OCI-LY1 (cell line): ENCODE data around the gene SF3A1.

Source experiments
- H2AFZ ChIP-seq: fragments of 200-600 bp; sonication (generic), shearing (Covaris generic); 2 replicates; pipeline ENCODE4 v1.6.0; 2014; ENCODE audit warnings: antibody characterized with exemption, mild to moderate bottlenecking, low read length
- H3F3A ChIP-seq: fragments of 200-600 bp; sonication (generic), shearing (Covaris generic); 2 replicates; pipeline ENCODE4 v1.6.0; 2014; ENCODE audit warnings: mild to moderate bottlenecking, antibody characterized with exemption, low read length, moderate library complexity; ENCODE audit not compliant: insufficient read depth
- H3K27ac ChIP-seq: fragments of 200-600 bp; sonication (generic); 2 replicates; pipeline ENCODE4 v1.5.1; 2014; ENCODE audit warnings: low read length, mixed run types, mild to moderate bottlenecking, low read depth; ENCODE audit not compliant: poor library complexity, severe bottlenecking
- H3K27me3 ChIP-seq: fragments of 200-600 bp; sonication (generic); 2 replicates; pipeline ENCODE4 v1.6.0; 2014; ENCODE audit warnings: antibody characterized with exemption, mild to moderate bottlenecking, low read length, moderate library complexity; ENCODE audit not compliant: insufficient read depth
- H3K36me3 ChIP-seq: fragments of 200-600 bp; sonication (generic); 2 replicates; pipeline ENCODE4 v1.6.1; 2014; ENCODE audit warnings: mild to moderate bottlenecking, antibody characterized with exemption, low read length, moderate library complexity, mixed read lengths; ENCODE audit not compliant: insufficient read depth
- H3K4me1 ChIP-seq: fragments of 200-600 bp; sonication (generic); 2 replicates; pipeline ENCODE4 v1.5.1; 2014; ENCODE audit warnings: mild to moderate bottlenecking, low read length, moderate library complexity; ENCODE audit not compliant: insufficient read depth, severe bottlenecking
- H3K4me2 ChIP-seq: fragments of 200-600 bp; sonication (generic), shearing (Covaris generic); 2 replicates; pipeline ENCODE4 v1.6.1; 2014; ENCODE audit warnings: low read length
- H3K4me3 ChIP-seq: fragments of 200-600 bp; sonication (generic); 2 replicates; pipeline ENCODE4 v1.5.1; 2014; ENCODE audit warnings: low read length, low read depth, mild to moderate bottlenecking, mixed read lengths; ENCODE audit not compliant: poor library complexity, severe bottlenecking
- H3K79me2 ChIP-seq: fragments of 200-600 bp; shearing (Covaris generic); 2 replicates; pipeline ENCODE4 v1.6.1; 2016; ENCODE audit warnings: mixed run types, low read length, mixed read lengths; ENCODE audit not compliant: insufficient read depth
- H3K9ac ChIP-seq: fragments of 200-600 bp; sonication (generic), shearing (Covaris generic); 2 replicates; pipeline ENCODE4 v1.6.1; 2014; ENCODE audit warnings: mild to moderate bottlenecking, low read length, mixed read lengths
- H3K9me2 ChIP-seq: fragments of 200-600 bp; sonication (generic), shearing (Covaris generic); 2 replicates; pipeline ENCODE4 v1.6.1; 2014; ENCODE audit warnings: low read depth, mild to moderate bottlenecking, low read length, mixed read lengths
- H3K9me3 ChIP-seq: fragments of 200-600 bp; shearing (Covaris generic); 2 replicates; pipeline ENCODE4 v1.6.1; 2014; ENCODE audit warnings: low read length, mixed read lengths
- H4K20me1 ChIP-seq: fragments of 200-600 bp; sonication (generic), shearing (Covaris generic); 2 replicates; pipeline ENCODE4 v1.6.0; 2016; ENCODE audit warnings: mild to moderate bottlenecking, low read length; ENCODE audit not compliant: insufficient read depth
- EZH2 ChIP-seq: fragments of 200-600 bp; sonication (generic), shearing (Covaris generic); IDR thresholded peaks from 2 replicates; pipeline ENCODE4 v1.8.0; 2017; ENCODE audit warnings: borderline replicate concordance, mixed run types, mild to moderate bottlenecking, antibody characterized with exemption, low read length, moderate library complexity, mixed read lengths
- TF ChIP-seq, protein P1 (sequence below): fragments of 200-600 bp; sonication (generic), shearing (Covaris generic); IDR thresholded peaks from 2 replicates; pipeline ENCODE4 v1.5.1; 2017; ENCODE audit warnings: mild to moderate bottlenecking, antibody characterized with exemption, low read length, moderate library complexity, mixed read lengths

SF3A1 gene

DNA sequence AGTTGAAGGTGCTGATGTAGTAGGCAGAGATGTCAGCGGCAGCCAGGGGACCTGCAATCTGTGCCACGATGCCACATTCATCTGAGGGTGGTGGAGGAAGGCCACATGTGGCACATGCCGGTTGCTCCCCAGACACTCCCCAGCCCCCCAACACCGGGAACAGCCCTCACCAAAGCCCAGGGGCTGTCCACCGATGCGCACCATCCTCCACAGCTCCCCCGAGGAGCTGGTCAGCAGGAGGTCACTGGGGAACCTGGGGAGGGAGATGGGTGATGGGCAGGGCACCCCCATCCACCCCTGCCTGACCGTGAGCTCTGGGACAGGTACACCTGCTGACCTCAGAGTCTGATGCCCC, 70.9 kb downstream of the SF3A1 start:
- H3K27ac ChIP-seq = no peak overlapping the region
- no peaks in the 10 kb centered on the region for H3K9me2 ChIP-seq
- peaks cover 18% of the 10 kb centered on the region for H3K4me1 ChIP-seq
- H3K9ac ChIP-seq = no peak overlapping the region
- H3K79me2 ChIP-seq = no peaks in the 10 kb centered on the region
- H3K27me3 ChIP-seq = no peaks in the 10 kb centered on the region
- H4K20me1 ChIP-seq = no peaks in the 10 kb centered on the region
- H3K4me3 ChIP-seq = no peak overlapping the region
- no peaks in the 10 kb centered on the region for H3K36me3 ChIP-seq
- no peaks in the 10 kb centered on the region for H3K9me3 ChIP-seq
- TF ChIP-seq, protein P1, sequence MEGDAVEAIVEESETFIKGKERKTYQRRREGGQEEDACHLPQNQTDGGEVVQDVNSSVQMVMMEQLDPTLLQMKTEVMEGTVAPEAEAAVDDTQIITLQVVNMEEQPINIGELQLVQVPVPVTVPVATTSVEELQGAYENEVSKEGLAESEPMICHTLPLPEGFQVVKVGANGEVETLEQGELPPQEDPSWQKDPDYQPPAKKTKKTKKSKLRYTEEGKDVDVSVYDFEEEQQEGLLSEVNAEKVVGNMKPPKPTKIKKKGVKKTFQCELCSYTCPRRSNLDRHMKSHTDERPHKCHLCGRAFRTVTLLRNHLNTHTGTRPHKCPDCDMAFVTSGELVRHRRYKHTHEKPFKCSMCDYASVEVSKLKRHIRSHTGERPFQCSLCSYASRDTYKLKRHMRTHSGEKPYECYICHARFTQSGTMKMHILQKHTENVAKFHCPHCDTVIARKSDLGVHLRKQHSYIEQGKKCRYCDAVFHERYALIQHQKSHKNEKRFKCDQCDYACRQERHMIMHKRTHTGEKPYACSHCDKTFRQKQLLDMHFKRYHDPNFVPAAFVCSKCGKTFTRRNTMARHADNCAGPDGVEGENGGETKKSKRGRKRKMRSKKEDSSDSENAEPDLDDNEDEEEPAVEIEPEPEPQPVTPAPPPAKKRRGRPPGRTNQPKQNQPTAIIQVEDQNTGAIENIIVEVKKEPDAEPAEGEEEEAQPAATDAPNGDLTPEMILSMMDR = no peak
- TF ChIP-seq EZH2 = no peak
- H2AFZ ChIP-seq = no peak overlapping the region
- H3K4me2 ChIP-seq = no peak overlapping the region
- no peaks in the 10 kb centered on the region for H3F3A ChIP-seq

DNA sequence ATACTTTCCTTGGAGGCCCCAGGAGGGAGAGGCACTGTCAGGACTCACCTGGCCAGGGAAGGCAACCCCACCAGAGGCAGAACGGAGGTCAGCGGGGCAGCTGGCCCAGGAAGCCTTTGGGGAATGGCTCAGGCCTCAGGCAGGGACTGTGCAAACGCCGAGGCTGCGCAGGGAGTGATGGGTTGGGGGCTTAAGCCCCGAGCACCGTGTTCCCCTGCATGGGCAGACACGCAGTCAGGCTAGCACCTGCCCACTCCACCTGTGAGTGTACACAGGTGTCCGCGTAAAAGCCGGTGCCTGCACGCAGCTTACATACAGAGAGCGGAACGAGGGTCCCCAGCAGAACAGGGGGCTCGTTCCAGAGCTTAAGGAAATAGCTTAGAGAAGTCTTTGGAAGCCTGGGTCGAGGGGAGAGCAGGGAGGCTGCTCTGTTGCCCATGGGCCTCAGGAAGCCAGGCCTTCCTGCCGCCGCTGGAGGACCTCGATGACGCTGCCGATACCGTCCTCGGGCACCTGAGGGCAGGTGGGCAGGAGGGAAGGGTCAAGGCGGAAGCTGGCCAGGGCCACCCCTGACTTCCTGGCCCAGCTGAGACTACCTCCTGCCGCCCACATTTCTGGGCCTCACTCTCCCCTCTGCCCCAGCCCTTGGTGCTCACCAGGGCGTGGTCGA, 71.4 kb downstream of the SF3A1 start:
- no peak overlapping the region for H3K4me2 ChIP-seq
- H3K4me3 ChIP-seq = no peak overlapping the region
- H3K36me3 ChIP-seq = no peaks in the 10 kb centered on the region
- H3K27me3 ChIP-seq = no peaks in the 10 kb centered on the region
- H3K9me2 ChIP-seq = no peaks in the 10 kb centered on the region
- H3K9ac ChIP-seq = no peak overlapping the region
- H3K27ac ChIP-seq = no peak overlapping the region
- no peaks in the 10 kb centered on the region for H4K20me1 ChIP-seq
- TF ChIP-seq, protein P1 = no peak
- peaks cover 16% of the 10 kb centered on the region for H3K4me1 ChIP-seq
- H3K79me2 ChIP-seq = no peaks in the 10 kb centered on the region
- no peaks in the 10 kb centered on the region for H3F3A ChIP-seq
- H3K9me3 ChIP-seq = no peaks in the 10 kb centered on the region
- no peak overlapping the region for H2AFZ ChIP-seq

DNA sequence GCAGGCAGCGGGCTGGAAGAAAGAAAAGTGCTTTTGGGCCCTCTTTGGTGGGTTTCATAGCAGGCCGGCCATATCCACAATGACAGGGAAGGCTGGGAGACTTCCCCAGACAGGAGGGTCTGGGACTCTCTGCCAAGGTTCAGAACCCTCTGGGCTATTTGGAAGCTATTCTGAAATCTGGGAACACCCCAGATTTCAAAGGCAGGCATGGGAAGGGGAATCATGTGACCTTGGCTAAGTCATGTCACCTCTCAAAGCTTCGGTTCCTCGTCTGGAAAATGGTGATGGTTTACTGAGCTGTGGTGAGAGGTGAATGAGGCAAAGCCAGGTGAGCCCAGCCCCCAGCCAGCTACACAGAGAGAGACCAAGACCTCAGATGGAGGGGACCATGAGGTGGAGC, 72.0 kb downstream of the SF3A1 start:
- Histone ChIP-seq H2AFZ (no peak overlapping the region), H3K9ac (no peak overlapping the region), H3K9me2 (no peaks in the 10 kb centered on the region), H3K4me3 (no peak overlapping the region), H3K9me3 (no peaks in the 10 kb centered on the region), H3K79me2 (no peaks in the 10 kb centered on the region), H3K36me3 (no peaks in the 10 kb centered on the region), H3K27ac (no peak overlapping the region), H3K4me2 (no peak overlapping the region), H3K4me1 (peaks cover 10% of the 10 kb centered on the region), H3K27me3 (no peaks in the 10 kb centered on the region), H4K20me1 (no peaks in the 10 kb centered on the region), H3F3A (no peaks in the 10 kb centered on the region)
- TF ChIP-seq EZH2 = no peak
- TF ChIP-seq, protein P1 = no peak
